SK-N-DZ (cell line): Measurements from ENCODE around the gene DNAH1.
A peak's percentile ranks its signal among the peaks of the same experiment; 100 is the strongest.
"Not testable (repeated sequence)": the region's sequence is repeated elsewhere in the genome, so short reads cannot be mapped to it uniquely, and the experiment has no call there.

Experiments
- DNase-seq: peaks from one replicate; pipeline ENCODE4 v3.0.0-alpha.2; 2015; ENCODE audit warnings: low spot score

DNAH1 gene

GRCh38 chr3:52331906-52332305 lies 15.8 kb downstream of the DNAH1 start:
- DNase-seq = no peak

GRCh38 chr3:52333869-52334557 lies 17.9 kb downstream of the DNAH1 start:
- no peak for DNase-seq

- not testable (repeated sequence) for DNase-seq
Measured at GRCh38 chr3:52338131-52338530, 22.0 kb downstream of the DNAH1 start.

GRCh38 chr3:52339612-52340011 lies 23.5 kb downstream of the DNAH1 start:
- DNase-seq = peak; percentile 74

- no peak for DNase-seq
Measured at GRCh38 chr3:52341123-52341522, 25.0 kb downstream of the DNAH1 start.

- no peak for DNase-seq
Measured at GRCh38 chr3:52343946-52344600, 28.0 kb downstream of the DNAH1 start.

- no peak for DNase-seq
Measured at GRCh38 chr3:52345521-52346109, 29.5 kb downstream of the DNAH1 start.

- DNase-seq = no peak
Measured at GRCh38 chr3:52346623-52347530, 30.8 kb downstream of the DNAH1 start.

GRCh38 chr3:52347716-52348635 lies 31.9 kb downstream of the DNAH1 start:
- DNase-seq = no peak

- no peak for DNase-seq
Measured at GRCh38 chr3:52349131-52349530, 33.0 kb downstream of the DNAH1 start.

- DNase-seq = no peak
Measured at GRCh38 chr3:52349611-52350395, 33.7 kb downstream of the DNAH1 start.

- no peak for DNase-seq
Measured at GRCh38 chr3:52350416-52350815, 34.3 kb downstream of the DNAH1 start.

GRCh38 chr3:52350981-52351761 lies 35.1 kb downstream of the DNAH1 start:
- DNase-seq = no peak

GRCh38 chr3:52351762-52352368 lies 35.7 kb downstream of the DNAH1 start:
- no peak for DNase-seq

- DNase-seq = no peak
Measured at GRCh38 chr3:52352566-52352965, 36.4 kb downstream of the DNAH1 start.

GRCh38 chr3:52353291-52353855 lies 37.3 kb downstream of the DNAH1 start:
- DNase-seq = no peak

- no peak for DNase-seq
Measured at GRCh38 chr3:52354676-52355075, 38.6 kb downstream of the DNAH1 start.

- DNase-seq = no peak
Measured at GRCh38 chr3:52355526-52355925, 39.4 kb downstream of the DNAH1 start.
